IMR-90 (cell line): ENCODE measurements around the gene GSE1. TPM values are rescaled to one million over a fixed set of nuclear protein-coding genes. Genes with fewer than 3 reads are reported as not detected.

Source experiments
- ATAC-seq: fragments of 200-7000 bp; cut with Tn5 transposase; 2 replicates; pipeline ENCODE4 v1.9.1; 2020; ENCODE audit warnings: low read depth, mild to moderate bottlenecking, moderate library complexity
- BruUV-seq: library from RNA; stranded (reverse); fragments of 400-500 nt; replicated peaks from 2 replicates; lab custom pipeline; 2021; lab: Mats Ljungman, UMichigan
- CTCF ChIA-PET: fragments of 300-600 bp; formaldehyde crosslinking; extraction: SDS; loops from one replicate; lab custom pipeline; 2021; ENCODE audit warnings: antibody characterized with exemption; lab: Yijun Ruan, JAX
- POLR2A ChIA-PET: fragments of 300-600 bp; sonication (Branson Sonifier 250); formaldehyde crosslinking; loops from one replicate; lab custom pipeline; 2022; ENCODE audit warnings: antibody characterized with exemption; ENCODE audit not compliant: unreplicated experiment; lab: Charles Lee
- DNase-seq: peaks from one replicate; pipeline ENCODE4 v3.0.0; 2013
- H2AFZ ChIP-seq: replicated peaks from 2 replicates; pipeline ENCODE3; 2013; ENCODE audit warnings: low read length, mild to moderate bottlenecking; ENCODE audit not compliant: poor library complexity
- H2AK5ac ChIP-seq: 2 replicates; pipeline ENCODE4 v1.6.1; 2013; ENCODE audit warnings: low read depth, low read length, inconsistent platforms
- H2AK9ac ChIP-seq: replicated peaks from 2 replicates; pipeline ENCODE3; 2013; ENCODE audit warnings: mild to moderate bottlenecking, low read depth, low read length, moderate library complexity; ENCODE audit not compliant: poor library complexity
- H2BK120ac ChIP-seq: 2 replicates; pipeline ENCODE4 v1.6.1; 2013; ENCODE audit warnings: low read depth, low read length, inconsistent platforms
- H2BK15ac ChIP-seq: 3 replicates; pipeline ENCODE4 v1.6.1; 2013; ENCODE audit warnings: low read depth, low read length, inconsistent platforms
- H2BK20ac ChIP-seq: 2 replicates; pipeline ENCODE4 v1.6.1; 2013; ENCODE audit warnings: low read depth, mild to moderate bottlenecking, inconsistent platforms, low read length, moderate library complexity
- H2BK5ac ChIP-seq: 2 replicates; pipeline ENCODE4 v1.6.1; 2013; ENCODE audit warnings: mild to moderate bottlenecking, low read depth, low read length, inconsistent platforms; ENCODE audit not compliant: poor library complexity, severe bottlenecking
- H3K14ac ChIP-seq: replicated peaks from 2 replicates; pipeline ENCODE4 v1.6.1; 2013; ENCODE audit warnings: low read depth, low read length, inconsistent platforms
- H3K18ac ChIP-seq: 2 replicates; pipeline ENCODE4 v1.6.1; 2013; ENCODE audit warnings: low read depth, low read length, control low read depth
- H3K23ac ChIP-seq: 2 replicates; pipeline ENCODE4 v1.6.1; 2013; ENCODE audit warnings: low read depth, low read length, inconsistent platforms
- H3K27ac ChIP-seq: 2 replicates; pipeline ENCODE4 v1.5.1; 2013; ENCODE audit warnings: mild to moderate bottlenecking, control low read depth, low read length; ENCODE audit not compliant: insufficient read depth
- H3K27me3 ChIP-seq: 2 replicates; pipeline ENCODE4 v1.6.1; 2013; ENCODE audit warnings: low read length; ENCODE audit not compliant: control insufficient read depth, insufficient read depth
- H3K36me3 ChIP-seq: 2 replicates; pipeline ENCODE4 v1.6.1; 2013; ENCODE audit warnings: low read length, mixed read lengths; ENCODE audit not compliant: control insufficient read depth, insufficient read depth
- H3K4ac ChIP-seq: 2 replicates; pipeline ENCODE4 v1.6.1; 2013; ENCODE audit warnings: low read depth, low read length, inconsistent platforms
- H3K4me1 ChIP-seq: 2 replicates; pipeline ENCODE4 v1.6.1; 2013; ENCODE audit warnings: low read length, mixed read lengths; ENCODE audit not compliant: control insufficient read depth, insufficient read depth
- H3K4me2 ChIP-seq: 2 replicates; pipeline ENCODE4 v1.6.1; 2013; ENCODE audit warnings: low read depth, mild to moderate bottlenecking, control low read depth, low read length, moderate library complexity
- H3K4me3 ChIP-seq: 2 replicates; pipeline ENCODE4 v1.5.1; 2013; ENCODE audit warnings: low read depth, mild to moderate bottlenecking, control low read depth, low read length, moderate library complexity; ENCODE audit not compliant: insufficient read depth
- H3K56ac ChIP-seq: 2 replicates; pipeline ENCODE4 v1.6.1; 2013; ENCODE audit warnings: low read length, inconsistent platforms; ENCODE audit not compliant: insufficient read depth; ENCODE audit errors: extremely low read depth
- H3K79me1 ChIP-seq, 2 experiments: 2 replicates each; pipeline ENCODE4 v1.6.1; 2013; ENCODE audit warnings: low read length in 2 of 2, inconsistent platforms in 1 of 2, low read depth in 1 of 2
- H3K9ac ChIP-seq: 2 replicates; pipeline ENCODE4 v1.6.1; 2013; ENCODE audit warnings: low read depth, low read length, control low read depth
- H3K9me1 ChIP-seq: 2 replicates; pipeline ENCODE4 v1.6.1; 2013; ENCODE audit warnings: low read length, inconsistent platforms; ENCODE audit not compliant: insufficient read depth
- H3K9me3 ChIP-seq: 2 replicates; pipeline ENCODE4 v1.6.1; 2013; ENCODE audit warnings: low read length; ENCODE audit not compliant: control insufficient read depth, insufficient read depth
- H4K20me1 ChIP-seq: 2 replicates; pipeline ENCODE4 v1.6.1; 2013; ENCODE audit warnings: low read length, inconsistent platforms; ENCODE audit not compliant: insufficient read depth
- H4K5ac ChIP-seq: 2 replicates; pipeline ENCODE4 v1.6.1; 2013; ENCODE audit warnings: mild to moderate bottlenecking, low read depth, low read length, control low read depth
- H4K8ac ChIP-seq, 2 experiments: 2 replicates each; pipeline ENCODE4 v1.6.1; 2013; ENCODE audit warnings: low read depth in 2 of 2, low read length in 2 of 2, control low read depth in 1 of 2, inconsistent platforms in 1 of 2
- H4K91ac ChIP-seq: 2 replicates; pipeline ENCODE4 v1.6.1; 2013; ENCODE audit warnings: low read depth, low read length, inconsistent platforms; ENCODE audit not compliant: insufficient read depth
- BHLHE40 ChIP-seq: fragments of 150-350 bp; IDR thresholded peaks from 2 replicates; pipeline ENCODE4 v1.6.1; 2016; ENCODE audit warnings: mild to moderate bottlenecking, low read depth, low read length
- CEBPB ChIP-seq: IDR thresholded peaks from 2 replicates; pipeline ENCODE4 v1.6.1; 2012; ENCODE audit warnings: low read depth, low read length, improper control_type of control experiment
- CHD1 ChIP-seq: IDR thresholded peaks from 2 replicates; pipeline ENCODE4 v1.6.1; 2012; ENCODE audit warnings: low read depth, low read length, improper control_type of control experiment
- FOS ChIP-seq: fragments of 150-350 bp; IDR thresholded peaks from 2 replicates; pipeline ENCODE4 v1.6.1; 2016; ENCODE audit warnings: low read depth, low read length
- MAFK ChIP-seq: IDR thresholded peaks from 2 replicates; pipeline ENCODE4 v1.6.1; 2012; ENCODE audit warnings: low read depth, low read length, improper control_type of control experiment
- NFE2L2 ChIP-seq: fragments of 150-350 bp; IDR thresholded peaks from 2 replicates; pipeline ENCODE4 v1.6.1; 2016; ENCODE audit warnings: low read depth, mild to moderate bottlenecking, low read length
- RAD21 ChIP-seq: IDR thresholded peaks from 2 replicates; pipeline ENCODE4 v1.6.1; 2012; ENCODE audit warnings: low read length, improper control_type of control experiment
- SMC3 ChIP-seq: fragments of 150-350 bp; IDR thresholded peaks from 2 replicates; pipeline ENCODE4 v1.6.1; 2016; ENCODE audit warnings: low read depth, mild to moderate bottlenecking, antibody characterized with exemption, low read length, moderate library complexity
- WGBS, 2 experiments: methylation state at CpG; one replicate each; pipeline versions ENCODE4 v1.1.5 to v1.1.7; 2013; ENCODE audit warnings: missing lambda C conversion rate in 2 of 2; ENCODE audit not compliant: insufficient read length in 1 of 2; ENCODE audit errors: extremely low coverage in 2 of 2; 5-methylcytosine and 5-hydroxymethylcytosine counted together
- dilution Hi-C: fragments of 300-500 bp; cut with HindIII; formaldehyde crosslinking; loops from one replicate; pipeline ENCODE4 v1.14.3; 2018; ENCODE audit warnings: low sequenced_read_pairs; ENCODE audit not compliant: unreplicated experiment
- in situ Hi-C: fragments of 300-500 bp; cut with MboI; formaldehyde crosslinking; loops from 3 replicates; pipeline ENCODE4 v1.14.3; 2019; ENCODE audit warnings: low sequenced_read_pairs, inconsistent platforms, mixed read lengths
- intact Hi-C: fragments of 100-400 bp; cut with micrococcal nuclease; formaldehyde crosslinking; loops from 2 replicates; pipeline ENCODE4 v1.10.0; 2022
- polyA plus RNA-seq, 3 experiments: library from polyadenylated mRNA; depleted of rRNA; stranded (reverse); fragments of >200 nt; gene quantifications; 2 replicates each; pipeline ENCODE4 v1.2.3, GENCODE V29; 2012; ENCODE audit warnings: low replicate concordance in 1 of 3
- total RNA-seq: library from RNA; depleted of rRNA; stranded (reverse); fragments of >200 nt; gene quantifications from 2 replicates; pipeline ENCODE4 v1.2.3, GENCODE V29; 2012
- TF ChIP-seq, protein P1 (sequence below): fragments of 150-350 bp; IDR thresholded peaks from 2 replicates; pipeline ENCODE4 v1.6.1; 2017; ENCODE audit warnings: mild to moderate bottlenecking, antibody characterized with exemption, low read length, low read depth

The GSE1 gene
- total and polyA plus RNA-seq, 2 of the 4 experiments (the other 2 are of a cell fraction) = 14.9 to 25.5 TPM

GRCh38 chr16:85602402-85603202 is 10.5 kb upstream of the GSE1 start:
- H2BK120ac ChIP-seq = no peak overlapping the region
- H2AK5ac ChIP-seq = no peak overlapping the region
- H3K79me1 ChIP-seq = peaks cover 29 to 56% of the 10 kb centered on the region in 2 experiments; a peak in 3 of 4 replicates
- TF ChIP-seq CEBPB (no peak), NFE2L2 (no peak), SMC3 (no peak), CHD1 (no peak), MAFK (no peak), BHLHE40 (no peak), RAD21 (no peak), FOS (no peak)
- TF ChIP-seq, protein P1, sequence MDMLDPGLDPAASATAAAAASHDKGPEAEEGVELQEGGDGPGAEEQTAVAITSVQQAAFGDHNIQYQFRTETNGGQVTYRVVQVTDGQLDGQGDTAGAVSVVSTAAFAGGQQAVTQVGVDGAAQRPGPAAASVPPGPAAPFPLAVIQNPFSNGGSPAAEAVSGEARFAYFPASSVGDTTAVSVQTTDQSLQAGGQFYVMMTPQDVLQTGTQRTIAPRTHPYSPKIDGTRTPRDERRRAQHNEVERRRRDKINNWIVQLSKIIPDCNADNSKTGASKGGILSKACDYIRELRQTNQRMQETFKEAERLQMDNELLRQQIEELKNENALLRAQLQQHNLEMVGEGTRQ = no peak
- no peak overlapping the region for H2BK15ac ChIP-seq
- H2AK9ac ChIP-seq = no peak overlapping the region
- no peak overlapping the region for H3K4ac ChIP-seq
- H3K27ac ChIP-seq = no peak overlapping the region
- H2BK20ac ChIP-seq = no peak overlapping the region
- dilution Hi-C loops (no loop called here), intact Hi-C loops (no loop called here), in situ Hi-C loops (no loop called here)
- POLR2A ChIA-PET = no interaction called here
- H3K9ac ChIP-seq = no peak overlapping the region
- H2BK5ac ChIP-seq = no peak overlapping the region
- peaks cover 7% of the 10 kb centered on the region; the same call in 1 of the 2 replicates for H3K4me1 ChIP-seq
- no peak overlapping the region for H2AFZ ChIP-seq
- no peaks in the 10 kb centered on the region for H3K27me3 ChIP-seq
- DNase-seq (no peak), ATAC-seq (no peak)
- H3K36me3 ChIP-seq = no peaks in the 10 kb centered on the region
- H3K4me3 ChIP-seq = no peak overlapping the region
- H4K20me1 ChIP-seq = peaks cover 92% of the 10 kb centered on the region
- no peak overlapping the region for H4K8ac ChIP-seq
- CTCF ChIA-PET = no interaction called here
- BruUV-seq = no TSS peak
- H4K5ac ChIP-seq = no peak overlapping the region
- H3K23ac ChIP-seq = no peak overlapping the region
- H3K9me3 ChIP-seq = no peaks in the 10 kb centered on the region
- no peak overlapping the region for H4K91ac ChIP-seq
- no peak overlapping the region for H3K14ac ChIP-seq
- H3K18ac ChIP-seq = no peak overlapping the region
- H3K4me2 ChIP-seq = no peak overlapping the region
- H3K9me1 ChIP-seq = peaks cover 12% of the 10 kb centered on the region
- WGBS, 2 experiments = 80% methylated on average over 7 of the region's 24 CpGs; no CpG with 5 or more reads in 1 of the 2 experiments
- H3K56ac ChIP-seq = no peak overlapping the region
